OCI-LY3 (cell line): ENCODE results near the gene STK32B.

Experiments
- H2AFZ ChIP-seq: fragments of 200-600, 300-600 bp; shearing (Covaris generic); 2 replicates; pipeline ENCODE4 v1.6.0; 2014; ENCODE audit warnings: antibody characterized with exemption, low read depth, low read length
- H3K27ac ChIP-seq: fragments of 200-600, 300-600 bp; sonication (generic); 2 replicates; pipeline ENCODE4 v1.5.1; 2014; ENCODE audit warnings: mild to moderate bottlenecking, low read length, moderate library complexity, mixed read lengths
- H3K27me3 ChIP-seq: fragments of 200-600, 300-600 bp; sonication (generic); 2 replicates; pipeline ENCODE4 v1.6.1; 2014; ENCODE audit warnings: low read depth, low read length, mixed read lengths
- H3K36me3 ChIP-seq: fragments of 200-600, 300-600 bp; sonication (generic); replicated peaks from 2 replicates; pipeline ENCODE3; 2014; ENCODE audit warnings: low read depth, low read length, mixed read lengths
- H3K4me1 ChIP-seq: fragments of 300-600, 200-600 bp; sonication (generic); 2 replicates; pipeline ENCODE4 v1.6.1; 2014; ENCODE audit warnings: low read length, mixed read lengths
- H3K4me2 ChIP-seq: fragments of 200-600, 300-600 bp; sonication (generic); 2 replicates; pipeline ENCODE4 v1.6.1; 2014; ENCODE audit warnings: low read length, mixed read lengths
- H3K4me3 ChIP-seq: fragments of 300-600, 200-600 bp; sonication (generic); 2 replicates; pipeline ENCODE4 v1.5.1; 2014; ENCODE audit warnings: antibody characterized with exemption, mild to moderate bottlenecking, low read length, moderate library complexity
- H3K79me2 ChIP-seq: fragments of 300-600, 200-600 bp; shearing (Covaris generic); 2 replicates; pipeline ENCODE4 v1.6.1; 2014; ENCODE audit warnings: mild to moderate bottlenecking, low read length, mixed read lengths
- H3K9ac ChIP-seq: fragments of 300-600, 200-600 bp; shearing (Covaris generic); 2 replicates; pipeline ENCODE4 v1.6.0; 2014; ENCODE audit warnings: mild to moderate bottlenecking, low read length, moderate library complexity
- H3K9me3 ChIP-seq: fragments of 200-600, 300-600 bp; shearing (Covaris generic); 2 replicates; pipeline ENCODE4 v1.6.1; 2014; ENCODE audit warnings: low read length, mixed read lengths; ENCODE audit not compliant: insufficient read depth
- H4K20me1 ChIP-seq: fragments of 200-600, 300-600 bp; sonication (generic); 2 replicates; pipeline ENCODE4 v1.6.1; 2016; ENCODE audit warnings: low read length, mixed read lengths; ENCODE audit not compliant: insufficient read depth
- CTCF ChIP-seq: fragments of 200-600, 300-600 bp; sonication (generic); IDR thresholded peaks from 2 replicates; pipeline ENCODE4 v1.5.1; 2014; ENCODE audit warnings: antibody characterized with exemption, low read length, low read depth
- EZH2phosphoT487 ChIP-seq: fragments of 200-600 bp; shearing (Covaris generic); IDR thresholded peaks from 2 replicates; pipeline ENCODE4 v1.6.1; 2018; ENCODE audit warnings: antibody characterized with exemption, mixed run types, low read depth

The STK32B gene

DNA sequence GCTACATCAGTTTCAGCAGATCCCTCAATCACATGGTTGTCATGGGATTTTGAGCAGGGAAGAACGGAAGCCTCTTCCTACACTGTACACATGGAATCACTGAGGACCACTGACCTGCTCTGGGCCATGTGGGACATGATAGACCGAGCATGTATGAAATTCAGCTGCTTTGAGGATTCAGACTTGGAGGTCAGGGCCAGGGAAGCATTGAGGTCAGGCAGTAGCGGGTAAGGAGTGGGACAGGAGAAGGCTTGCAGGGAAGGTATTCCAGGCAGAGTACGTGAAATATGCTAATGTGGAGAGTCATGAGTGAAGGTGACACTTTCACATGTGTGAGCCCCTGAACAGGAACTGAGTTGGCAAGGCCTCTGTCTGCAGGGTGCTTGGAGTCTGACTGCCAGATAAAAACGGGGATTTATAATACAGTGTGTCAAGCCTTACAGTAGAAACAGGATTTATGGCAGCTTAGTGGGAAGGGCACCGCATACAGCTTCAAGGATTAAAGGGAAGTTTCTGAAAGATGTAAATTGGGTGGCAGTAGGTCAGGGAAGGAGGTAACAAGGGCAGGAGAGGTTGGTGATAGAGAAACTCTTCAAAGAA lies 111.7 kb downstream of the STK32B start:
- Histone ChIP-seq H3K4me3 (no peak overlapping the region), H4K20me1 (no peaks in the 10 kb centered on the region), H3K4me2 (no peak overlapping the region), H3K4me1 (no peaks in the 10 kb centered on the region), H3K9me3 (no peaks in the 10 kb centered on the region), H3K36me3 (no peaks in the 10 kb centered on the region), H3K27me3 (no peaks in the 10 kb centered on the region), H3K27ac (no peak overlapping the region), H3K79me2 (no peaks in the 10 kb centered on the region), H3K9ac (no peak overlapping the region), H2AFZ (no peak overlapping the region)
- TF ChIP-seq CTCF (no peak), EZH2phosphoT487 (no peak)

DNA sequence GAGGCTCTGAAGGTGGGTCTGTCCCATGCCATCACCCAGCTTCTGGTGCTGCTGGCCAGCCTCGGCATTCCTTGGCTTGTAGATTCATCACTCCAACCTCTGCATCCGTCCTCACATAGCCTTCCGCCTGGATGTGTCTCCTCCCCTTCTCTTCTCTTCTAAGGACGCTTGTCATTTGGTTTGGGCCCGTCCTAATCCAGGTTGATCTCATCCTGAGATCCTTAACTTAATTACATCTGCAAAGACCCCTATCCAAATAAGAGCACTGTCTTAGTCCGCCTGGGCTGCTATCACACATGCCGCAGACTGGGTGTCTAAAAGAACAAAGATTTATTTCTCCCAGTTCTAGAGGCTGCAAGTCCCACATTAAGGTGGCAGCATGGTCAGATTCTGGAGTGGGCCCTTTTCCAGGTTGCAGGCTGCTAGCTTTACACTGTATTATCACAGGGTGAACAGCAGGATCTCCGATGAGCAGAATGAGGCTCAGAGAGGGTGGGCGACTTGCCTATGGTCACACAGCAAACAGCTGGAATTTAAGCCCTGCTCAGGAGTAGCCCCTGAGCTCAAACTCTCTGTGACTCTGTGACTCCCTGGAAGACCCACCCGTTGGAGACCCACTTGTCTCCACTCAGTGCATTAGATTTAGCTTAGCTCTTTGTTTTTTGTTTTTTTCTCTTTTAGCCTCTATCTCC lies 113.1 kb downstream of the STK32B start:
- Histone ChIP-seq H3K79me2 (no peaks in the 10 kb centered on the region), H3K4me3 (no peak overlapping the region), H3K4me2 (no peak overlapping the region), H3K36me3 (no peaks in the 10 kb centered on the region), H3K4me1 (no peaks in the 10 kb centered on the region), H3K27ac (no peak overlapping the region), H2AFZ (no peak overlapping the region), H4K20me1 (no peaks in the 10 kb centered on the region), H3K9ac (no peak overlapping the region), H3K9me3 (no peaks in the 10 kb centered on the region), H3K27me3 (no peaks in the 10 kb centered on the region)
- TF ChIP-seq EZH2phosphoT487: no peak
- no peak for TF ChIP-seq CTCF

- H3K9me3 ChIP-seq: no peaks in the 10 kb centered on the region
- no peak overlapping the region for H3K27ac ChIP-seq
- no peak overlapping the region for H3K4me2 ChIP-seq
- TF ChIP-seq CTCF (no peak), EZH2phosphoT487 (no peak)
- no peaks in the 10 kb centered on the region for H3K36me3 ChIP-seq
- H3K4me1 ChIP-seq: no peaks in the 10 kb centered on the region
- H2AFZ ChIP-seq: no peak overlapping the region
- H3K9ac ChIP-seq: no peak overlapping the region
- H3K79me2 ChIP-seq: no peaks in the 10 kb centered on the region
- no peak overlapping the region for H3K4me3 ChIP-seq
- no peaks in the 10 kb centered on the region for H3K27me3 ChIP-seq
- no peaks in the 10 kb centered on the region for H4K20me1 ChIP-seq
Observed at GRCh38 chr4:5165420-5166369, 114.4 kb downstream of the STK32B start.

DNA sequence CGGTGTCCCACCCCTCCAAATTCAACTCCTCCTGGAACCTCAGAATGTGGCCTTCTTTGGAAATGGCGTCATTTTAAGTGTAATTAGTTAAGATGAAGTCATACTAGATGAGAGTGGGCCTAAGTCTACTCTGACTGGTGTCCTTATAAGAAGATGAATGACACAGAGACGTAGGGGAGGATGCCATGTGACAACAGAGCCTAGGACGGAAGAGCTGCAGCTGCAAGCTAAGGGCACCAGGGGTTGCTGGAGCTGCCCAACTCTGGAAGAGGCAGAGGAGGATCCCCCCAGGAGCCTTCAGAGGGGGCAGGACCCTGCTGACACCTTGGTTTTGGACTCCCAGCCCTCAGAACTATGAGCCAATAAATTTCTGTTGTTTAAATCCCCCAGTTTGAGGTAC lies 115.1 kb downstream of the STK32B start:
- no peak overlapping the region for H3K4me2 ChIP-seq
- H3K4me1 ChIP-seq: no peaks in the 10 kb centered on the region
- H3K27me3 ChIP-seq: no peaks in the 10 kb centered on the region
- no peak overlapping the region for H2AFZ ChIP-seq
- H3K4me3 ChIP-seq: no peak overlapping the region
- no peaks in the 10 kb centered on the region for H4K20me1 ChIP-seq
- no peak for TF ChIP-seq EZH2phosphoT487
- TF ChIP-seq CTCF: no peak
- no peaks in the 10 kb centered on the region for H3K79me2 ChIP-seq
- H3K9ac ChIP-seq: no peak overlapping the region
- no peaks in the 10 kb centered on the region for H3K36me3 ChIP-seq
- H3K9me3 ChIP-seq: no peaks in the 10 kb centered on the region
- no peak overlapping the region for H3K27ac ChIP-seq
